Epidermal melanocyte (primary cell): ENCODE results near the gene REXO1.

Experiments
- DNase-seq: peaks from one replicate; pipeline ENCODE4 v3.0.0; 2011; ENCODE audit warnings: low spot score; ENCODE audit not compliant: insufficient read length

REXO1 gene

DNA sequence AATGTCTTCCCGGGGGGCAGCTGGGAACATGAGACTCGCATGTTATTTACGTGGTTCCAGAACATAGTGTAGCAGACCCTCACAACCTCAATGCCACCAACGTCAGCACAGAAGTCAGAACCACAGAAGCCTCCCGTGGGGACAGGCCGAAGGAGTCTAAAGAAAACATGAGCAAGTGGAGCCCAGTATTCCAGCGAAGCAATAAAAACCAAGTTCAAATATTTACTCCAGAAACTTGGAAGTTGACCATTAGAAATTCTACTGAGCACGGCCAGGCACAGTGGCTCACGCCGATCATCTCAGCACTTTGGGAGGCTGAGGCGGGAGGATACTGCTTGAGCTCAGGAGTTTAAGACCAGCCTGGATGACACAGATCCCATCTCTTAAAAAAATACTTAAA, 18.3 kb downstream of the REXO1 start:
- DNase-seq, result no peak

DNA sequence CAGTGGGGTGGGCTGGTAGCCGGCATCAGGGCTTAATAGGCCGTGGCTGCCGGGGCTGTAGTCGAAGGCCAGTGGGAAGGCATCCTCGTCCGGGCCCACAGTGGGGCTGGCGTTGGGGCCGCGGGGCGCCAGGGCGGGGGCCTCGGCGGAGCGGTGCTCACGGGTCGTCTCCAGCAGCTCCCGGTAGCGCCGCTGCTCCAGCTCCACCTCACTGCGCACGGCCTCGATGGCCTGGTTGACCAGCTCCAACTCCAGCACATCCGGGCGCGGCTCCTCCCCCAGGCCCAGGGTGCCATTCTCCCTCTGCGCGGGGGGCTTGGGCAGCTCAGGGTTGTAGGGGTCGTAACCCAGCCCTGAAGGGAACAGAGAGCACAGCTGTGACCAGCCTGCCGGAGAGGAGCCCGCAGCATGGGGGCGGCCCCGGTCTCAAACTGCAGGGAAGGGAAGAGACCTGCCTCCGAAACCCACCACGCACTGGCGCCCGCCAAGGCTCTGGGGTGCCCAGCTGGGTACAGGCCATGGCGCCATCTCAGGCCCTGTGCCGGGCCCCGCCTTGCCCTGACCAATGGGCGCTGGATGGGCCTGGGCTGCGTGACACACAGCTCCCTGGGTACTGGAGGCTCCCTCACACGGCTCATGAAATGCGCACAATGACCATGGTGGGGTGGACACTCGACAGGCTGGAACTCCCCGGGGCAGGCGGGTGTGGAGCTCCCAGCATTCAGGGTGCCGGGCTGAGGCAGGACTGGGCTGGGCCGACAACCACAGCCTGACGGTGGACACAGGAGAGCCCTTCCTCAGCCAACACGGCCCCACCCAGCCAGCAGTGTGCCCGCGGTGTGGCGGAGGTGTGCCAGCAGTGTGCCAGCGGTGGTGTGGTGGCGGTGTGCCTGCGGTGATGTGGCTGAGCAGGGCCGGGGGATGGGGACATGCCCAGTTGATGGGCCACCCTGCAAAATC, 19.7 kb downstream of the REXO1 start:
- no peak for DNase-seq

DNA sequence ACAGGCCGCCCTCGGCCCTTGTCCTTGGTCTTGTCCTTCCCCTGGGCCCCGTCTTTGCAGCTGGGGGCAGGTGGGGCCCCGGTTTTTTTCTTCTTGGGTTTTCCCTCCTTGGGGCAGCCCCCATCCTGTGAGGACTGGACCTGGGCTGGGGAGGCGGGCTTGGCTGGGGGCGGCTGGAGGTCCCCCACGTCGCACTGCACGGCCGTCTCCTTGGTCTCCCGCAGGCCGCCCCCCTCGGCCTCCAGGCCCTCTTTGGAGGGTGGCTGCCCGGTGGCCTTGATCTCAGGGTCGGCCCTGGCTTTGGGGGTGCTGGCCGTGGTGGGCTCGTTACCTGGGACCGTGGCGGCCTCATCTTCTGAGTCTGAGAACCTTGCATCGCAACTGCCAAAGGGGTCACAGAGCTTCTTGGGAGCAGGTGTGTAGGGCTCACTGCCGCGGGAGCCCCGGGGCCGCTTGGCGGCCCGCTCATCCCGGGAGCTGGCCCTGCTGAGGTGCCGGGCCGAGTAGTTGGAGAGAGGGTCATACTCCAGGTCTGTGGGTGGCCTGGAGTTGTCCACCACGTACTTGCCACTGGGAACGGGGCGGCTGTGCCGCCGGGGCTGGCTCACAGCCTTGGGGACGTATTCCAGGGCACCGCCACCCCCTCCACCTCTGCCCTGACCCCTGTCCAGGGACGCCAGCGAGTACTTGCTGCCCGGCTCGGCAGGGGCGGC, 20.6 kb downstream of the REXO1 start:
- DNase-seq, result no peak

DNA sequence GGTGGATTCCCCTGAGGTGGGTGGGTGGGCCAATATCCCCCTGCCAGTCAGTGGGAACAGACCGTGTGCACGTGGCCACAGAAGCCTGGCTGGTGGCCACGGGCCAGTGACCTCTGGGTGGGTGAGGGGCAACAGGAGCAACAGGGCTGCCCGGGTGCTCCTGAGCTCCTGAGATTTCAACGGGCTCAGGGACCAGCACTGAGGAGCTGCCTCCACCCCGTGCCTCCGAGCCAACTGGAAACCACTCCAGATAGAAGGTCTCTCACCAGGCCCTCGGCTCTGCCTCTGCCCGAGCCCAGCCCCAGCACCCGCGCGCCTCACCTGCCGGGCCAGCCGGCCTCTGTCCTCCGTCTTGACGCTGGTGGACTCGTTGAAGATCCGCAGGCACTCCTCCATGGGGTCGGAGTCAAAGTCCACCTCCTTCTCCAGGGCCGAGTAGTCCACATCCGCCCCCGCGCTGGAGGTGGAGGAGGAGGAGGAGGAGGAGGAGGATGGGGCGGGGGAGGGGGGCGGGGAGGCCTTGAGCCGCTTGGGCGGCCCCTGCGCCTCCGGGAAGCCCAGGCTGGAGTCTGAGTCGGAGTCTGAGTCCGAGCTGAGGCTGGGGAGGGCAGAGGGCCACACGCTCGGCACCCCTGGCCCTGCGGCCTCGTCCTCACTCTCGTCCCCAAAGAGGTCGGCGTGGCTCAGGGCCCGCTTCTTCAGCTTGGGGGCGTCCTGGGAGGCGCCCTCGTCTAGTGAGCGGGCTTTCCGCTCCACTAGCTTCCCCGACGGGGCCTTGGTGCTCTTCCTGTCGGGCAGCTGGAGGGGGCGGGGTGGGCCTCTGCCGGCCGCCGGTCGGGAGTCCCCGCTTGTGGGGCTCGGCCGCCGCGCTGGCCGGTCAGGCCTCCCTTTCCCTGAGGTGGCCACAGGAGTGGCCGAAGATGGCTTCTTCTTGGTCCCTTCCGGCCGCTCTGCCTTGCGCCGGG, 21.4 kb downstream of the REXO1 start:
- no peak for DNase-seq

DNA sequence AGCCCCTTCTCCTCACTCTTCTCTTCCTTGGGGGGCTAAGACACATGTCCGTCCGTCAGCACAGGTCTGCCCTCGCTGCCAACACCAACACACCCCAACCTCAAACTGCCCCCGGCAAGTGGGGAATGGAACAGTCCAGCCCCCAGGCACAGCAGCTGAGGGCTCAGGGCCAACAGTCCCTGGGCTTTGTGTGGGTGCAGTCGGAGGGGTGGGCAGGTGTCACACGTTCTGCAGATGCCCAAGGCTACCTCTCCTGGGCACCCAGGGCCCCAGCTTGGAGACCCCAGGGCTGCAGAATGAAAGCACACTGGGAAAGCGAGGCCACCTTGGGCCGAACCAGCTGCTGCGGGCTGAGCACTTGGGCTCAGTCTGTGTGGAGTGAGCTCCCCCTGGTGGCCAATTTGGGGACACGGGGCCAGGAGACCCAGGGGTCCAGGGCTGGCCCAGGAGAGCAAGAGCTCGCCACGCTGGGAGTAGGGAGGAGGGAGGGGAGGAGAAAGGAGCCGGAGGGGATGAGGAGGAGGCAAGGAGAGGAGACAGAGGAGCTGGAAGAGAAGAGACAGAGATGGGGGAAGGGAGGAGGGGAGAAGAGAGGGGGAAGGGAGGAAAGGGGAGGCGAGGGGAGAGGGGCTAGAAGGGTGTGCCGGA, 22.2 kb downstream of the REXO1 start:
- peak; percentile 100 for DNase-seq

GRCh38 chr19:1824252-1824622, 24.0 kb downstream of the REXO1 start:
- DNase-seq, result no peak

DNA sequence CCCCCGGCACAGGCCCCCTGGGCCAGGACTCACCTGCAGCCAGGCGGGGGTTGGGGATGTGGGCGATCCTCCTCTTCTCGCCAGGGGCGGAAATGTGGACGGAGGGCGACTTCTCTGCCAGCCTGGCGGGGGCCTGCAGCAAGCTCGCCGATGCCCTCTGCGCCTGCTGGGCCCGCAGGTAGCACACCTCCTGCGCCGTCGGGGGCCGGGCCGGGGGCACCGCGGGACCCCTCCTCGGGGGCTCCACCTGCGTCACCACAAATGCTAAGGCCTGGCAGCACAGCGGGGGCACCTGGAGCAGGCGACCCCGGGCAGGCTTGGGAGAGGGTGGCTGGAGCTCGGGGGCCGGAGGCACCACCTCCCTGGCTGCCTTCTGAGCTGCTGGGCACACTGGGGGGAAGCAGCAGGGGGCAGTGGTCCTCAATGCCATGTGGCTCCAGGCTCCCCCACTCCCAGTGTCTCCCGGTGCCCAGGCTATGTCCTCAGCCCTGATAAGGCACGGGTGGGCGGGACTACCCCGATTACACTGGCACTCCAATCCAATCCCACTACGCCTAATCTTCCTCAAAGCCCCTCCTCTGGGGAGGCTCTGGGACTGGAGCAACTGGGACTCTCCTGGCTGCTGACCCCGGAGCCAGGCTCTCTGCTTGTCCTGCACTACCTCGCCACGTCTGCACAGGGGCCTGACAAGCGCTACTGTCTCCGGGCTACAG, 24.6 kb downstream of the REXO1 start:
- no peak for DNase-seq

- DNase-seq, result no peak
Observed at GRCh38 chr19:1823020-1823419, 25.3 kb downstream of the REXO1 start.

GRCh38 chr19:1822210-1822609, 26.1 kb downstream of the REXO1 start:
- no peak for DNase-seq

DNA sequence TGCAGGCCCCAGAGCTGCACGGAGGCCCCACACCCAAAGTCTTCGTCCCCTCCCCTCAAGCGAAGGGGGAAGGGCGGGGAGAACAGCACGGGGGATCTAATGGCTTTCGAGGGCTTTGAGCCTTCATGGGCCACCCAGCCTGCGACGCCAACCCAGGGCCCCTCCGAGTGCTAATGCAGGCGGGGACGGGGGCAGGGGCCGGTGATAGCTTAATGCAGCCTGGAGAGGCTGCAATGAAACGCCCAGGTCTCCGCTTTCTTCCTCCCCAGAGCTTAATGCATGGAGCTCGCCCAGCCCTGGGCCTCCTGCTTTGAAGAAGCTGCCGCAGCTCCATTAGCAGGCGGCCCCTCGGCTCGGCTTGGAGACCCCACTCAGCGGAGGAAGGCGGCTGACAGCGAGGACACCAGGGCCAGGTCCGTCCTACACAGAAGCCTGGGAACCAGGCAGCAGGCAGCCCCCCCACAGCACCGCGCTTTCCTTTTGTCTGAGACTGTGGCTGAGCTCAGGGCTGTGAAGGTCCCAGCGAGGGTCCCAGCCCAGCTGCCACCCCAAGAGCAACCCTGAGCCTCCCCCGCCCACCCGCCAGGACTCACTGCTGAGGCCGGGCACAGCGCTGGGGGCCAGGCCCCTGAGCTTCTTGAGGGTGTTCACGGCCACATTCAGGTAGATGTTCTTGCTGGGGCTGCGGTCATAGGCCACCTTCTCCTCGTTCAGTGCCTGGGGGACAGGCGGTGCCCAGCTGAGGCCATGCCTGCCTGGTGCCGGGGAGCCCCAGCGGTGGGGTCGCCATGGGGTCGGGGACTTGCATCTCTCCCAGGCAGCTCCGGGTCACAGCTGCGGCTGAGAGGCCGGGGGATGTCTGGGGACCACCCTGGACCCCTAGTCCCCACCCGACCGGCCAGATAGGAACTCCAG, 28.7 kb downstream of the REXO1 start:
- no peak for DNase-seq

DNA sequence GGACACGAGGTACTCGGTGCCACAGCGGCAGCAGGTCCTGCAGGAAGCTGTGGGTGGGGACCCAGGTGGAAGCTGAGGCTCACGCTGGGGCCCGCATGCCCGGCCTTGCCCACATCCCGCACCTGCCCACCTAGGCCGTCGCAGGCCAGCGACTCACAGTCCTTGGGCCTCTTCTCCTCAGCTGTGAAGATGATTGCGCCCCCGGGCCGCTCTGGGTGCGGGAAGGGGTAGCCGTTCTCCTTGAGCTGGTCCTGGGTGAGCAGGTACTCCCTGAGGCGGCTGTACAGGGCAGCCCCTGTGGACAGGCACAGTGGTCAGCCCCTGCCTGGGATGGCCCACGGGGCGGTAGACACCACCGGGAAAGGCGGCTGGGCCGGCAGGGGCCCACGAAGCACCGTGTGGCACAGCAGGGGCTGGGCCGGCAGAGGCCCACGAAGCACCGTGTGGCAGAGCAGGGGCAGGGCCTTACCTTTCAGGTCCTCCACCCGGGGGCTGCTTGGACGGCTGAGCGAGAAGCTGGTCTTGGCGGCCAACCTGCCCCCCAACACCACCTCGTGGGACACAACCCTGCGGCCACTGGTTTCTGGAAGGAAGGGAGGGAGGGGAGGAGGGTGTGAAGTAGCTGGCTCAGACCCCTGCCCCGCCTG, 29.6 kb downstream of the REXO1 start:
- DNase-seq, result no peak

DNA sequence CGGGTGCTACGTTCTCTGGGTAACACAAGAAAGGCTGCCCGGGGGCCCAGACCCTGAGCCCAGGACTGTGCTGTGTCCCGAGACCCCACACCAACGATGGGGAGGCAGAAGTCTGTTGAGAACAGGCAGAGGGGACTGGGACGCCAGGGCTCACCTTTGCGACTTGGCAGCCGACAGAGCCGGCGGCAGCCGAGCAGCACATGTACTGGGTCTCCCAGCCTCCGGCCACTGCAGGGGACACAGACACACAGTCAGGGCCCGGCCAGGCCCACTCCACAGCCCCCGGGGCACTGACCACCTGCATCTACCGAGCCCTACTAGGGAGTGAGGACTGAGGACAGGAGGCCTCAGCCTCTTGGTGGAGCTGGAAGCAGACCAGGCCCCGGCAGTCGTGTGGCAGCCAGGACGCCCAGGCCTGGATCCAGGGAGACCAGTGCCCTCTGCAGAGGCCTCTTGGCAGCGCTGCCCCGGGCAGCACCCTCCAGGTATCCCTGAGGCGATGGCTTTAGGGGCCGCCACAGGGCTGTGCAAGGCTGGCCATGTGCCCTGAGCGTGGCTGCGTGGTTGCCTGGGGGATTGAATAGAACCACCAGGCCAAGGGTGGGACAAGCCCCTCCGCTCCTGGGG, 30.6 kb downstream of the REXO1 start:
- no peak for DNase-seq

- DNase-seq, result no peak
Observed at GRCh38 chr19:1816530-1817298, 31.6 kb downstream of the REXO1 start.

- DNase-seq, result no peak
Observed at GRCh38 chr19:1815605-1816529, 32.4 kb downstream of the REXO1 start.

GRCh38 chr19:1814833-1815604, 33.3 kb downstream of the REXO1 start:
- no peak for DNase-seq

DNA sequence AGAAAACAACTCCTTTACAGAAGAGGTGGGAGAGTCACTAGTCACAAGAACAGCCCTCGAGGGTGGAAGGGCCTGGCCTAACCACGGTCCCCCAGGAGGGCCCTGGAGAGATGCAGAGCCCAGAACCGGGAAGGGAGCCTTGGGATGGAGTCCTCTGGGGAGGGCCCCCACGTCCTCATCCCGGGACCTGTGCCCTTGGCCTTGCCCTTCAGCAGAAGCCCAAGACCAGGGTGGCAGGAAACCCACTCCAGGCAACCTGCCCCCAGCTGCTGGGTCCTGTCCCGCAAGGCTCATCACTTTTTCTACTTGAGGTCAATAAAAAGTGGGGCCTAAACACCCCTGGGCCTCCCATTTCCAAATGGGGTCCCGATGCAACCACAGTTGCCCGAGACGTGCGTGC, 33.9 kb downstream of the REXO1 start:
- DNase-seq, result no peak
